Suppressor macrophage (primary cell): ENCODE data around the gene CRIP2.

ENCODE experiments used
- DNase-seq, 4 experiments: peaks; one replicate each; pipeline ENCODE4 v3.0.0-alpha.2; 2020 to 2022

CRIP2 gene

GRCh38 chr14:105500036-105500725 lies 25.6 kb downstream of the CRIP2 start:
- DNase-seq, result no peak

- no peak for DNase-seq
These were observed 26.1 kb downstream of the CRIP2 start for GRCh38 chr14:105500726-105501101.

GRCh38 chr14:105501504-105502291 lies 27.1 kb downstream of the CRIP2 start:
- no peak for DNase-seq

GRCh38 chr14:105502446-105503295 lies 28.1 kb downstream of the CRIP2 start:
- no peak for DNase-seq

- DNase-seq, result no peak
These were observed 28.6 kb downstream of the CRIP2 start for GRCh38 chr14:105503296-105503640.

GRCh38 chr14:105503935-105504692 lies 29.5 kb downstream of the CRIP2 start:
- no peak for DNase-seq

GRCh38 chr14:105505101-105505500 lies 30.5 kb downstream of the CRIP2 start:
- DNase-seq, result no peak

GRCh38 chr14:105507247-105507646 lies 32.6 kb downstream of the CRIP2 start:
- DNase-seq, result no peak

GRCh38 chr14:105508069-105508468 lies 33.4 kb downstream of the CRIP2 start:
- no peak for DNase-seq

- no peak for DNase-seq
These were observed 34.0 kb downstream of the CRIP2 start for GRCh38 chr14:105508601-105509000.

- DNase-seq, result no peak
These were observed 42.5 kb downstream of the CRIP2 start for GRCh38 chr14:105517096-105517495.

GRCh38 chr14:105519946-105520698 lies 45.5 kb downstream of the CRIP2 start:
- DNase-seq, result no peak

- no peak for DNase-seq
These were observed 50.7 kb downstream of the CRIP2 start for GRCh38 chr14:105525326-105525725.

GRCh38 chr14:105525861-105526775 lies 51.5 kb downstream of the CRIP2 start, which contains the start of gene TMEM121:
TMEM121 (plus strand) TSS chr14:105526583; CDS start chr14:105528835, 2,252 bp downstream.
- peak in 1 of 4 experiments; percentile 13 for DNase-seq

GRCh38 chr14:105526776-105527380 lies 52.3 kb downstream of the CRIP2 start:
- no peak for DNase-seq

- no peak for DNase-seq
These were observed 52.8 kb downstream of the CRIP2 start for GRCh38 chr14:105527381-105527825.

- DNase-seq, result peak; percentile 76 to 92 (median 86)
These were observed 53.4 kb downstream of the CRIP2 start for GRCh38 chr14:105527826-105528585.

- DNase-seq, result peak in 2 of 4 experiments; percentile 8 to 18
These were observed 54.1 kb downstream of the CRIP2 start for GRCh38 chr14:105528586-105529318.

- peak in 1 of 4 experiments; percentile 6 for DNase-seq
These were observed 54.6 kb downstream of the CRIP2 start for GRCh38 chr14:105529319-105529568.
